OCI-LY3 (cell line): Measurements from ENCODE around the gene LRRN2.

Experiments used
- CTCF ChIP-seq: fragments of 200-600, 300-600 bp; sonication (generic); IDR thresholded peaks from 2 replicates; pipeline ENCODE4 v1.5.1; 2014; ENCODE audit warnings: antibody characterized with exemption, low read length, low read depth
- EZH2phosphoT487 ChIP-seq: fragments of 200-600 bp; shearing (Covaris generic); IDR thresholded peaks from 2 replicates; pipeline ENCODE4 v1.6.1; 2018; ENCODE audit warnings: antibody characterized with exemption, mixed run types, low read depth

GRCh38 chr1:204602871-204603542 is 82.5 kb downstream of the LRRN2 start:
- no peak for TF ChIP-seq CTCF
- TF ChIP-seq EZH2phosphoT487 = no peak
